NCI-H2029 treated with DMSO at 0.1 percent for 48 hours (cell line): ENCODE measurements around the gene PCED1B.
"Not testable (repeated sequence)": the region's sequence is repeated elsewhere in the genome, so short reads cannot be mapped to it uniquely, and the experiment has no call there.

Experiments used
- DNase-seq: peaks from one replicate; lab custom pipeline; 2025; lab: John Stamatoyannopoulos, UW

The PCED1B gene

DNA sequence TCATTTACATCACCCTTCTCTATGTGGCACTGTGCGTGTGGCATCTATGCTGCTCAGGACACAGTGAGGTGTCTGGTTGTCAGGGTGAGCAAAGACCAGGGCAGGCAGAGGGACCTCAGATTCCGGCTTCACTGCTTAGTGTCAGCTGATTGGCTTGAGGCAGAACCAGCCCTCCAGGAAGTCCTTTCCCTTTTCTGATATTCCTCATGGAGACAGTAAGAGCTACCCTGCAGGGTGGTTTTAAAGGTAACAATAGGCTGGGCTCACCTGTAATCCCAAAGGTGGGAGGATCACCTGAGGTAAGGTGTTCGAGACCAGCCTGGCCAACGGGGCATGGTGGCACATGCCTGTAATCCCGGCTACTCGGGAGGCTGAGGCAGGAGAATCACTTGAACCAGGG, 129.6 kb downstream of the PCED1B start:
- no peak for DNase-seq

DNA sequence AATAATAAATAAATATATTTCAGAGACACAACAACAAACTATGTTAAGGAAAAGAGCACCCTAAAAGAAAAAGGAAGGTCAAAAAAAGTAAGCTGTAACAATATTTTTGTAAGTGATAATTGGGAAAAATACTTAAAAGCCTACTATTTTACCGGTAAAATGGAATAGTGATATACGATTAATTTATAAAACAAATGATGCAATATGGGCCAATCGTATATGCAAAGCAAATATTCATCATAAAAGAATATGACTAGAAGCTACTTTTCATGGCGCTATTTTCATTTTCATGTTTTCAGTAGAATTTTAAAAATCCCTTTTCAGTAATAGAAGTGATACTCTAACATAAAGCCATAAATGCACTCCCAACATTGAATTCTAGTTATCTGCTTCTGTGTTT, 131.4 kb downstream of the PCED1B start:
- DNase-seq, result no peak

DNA sequence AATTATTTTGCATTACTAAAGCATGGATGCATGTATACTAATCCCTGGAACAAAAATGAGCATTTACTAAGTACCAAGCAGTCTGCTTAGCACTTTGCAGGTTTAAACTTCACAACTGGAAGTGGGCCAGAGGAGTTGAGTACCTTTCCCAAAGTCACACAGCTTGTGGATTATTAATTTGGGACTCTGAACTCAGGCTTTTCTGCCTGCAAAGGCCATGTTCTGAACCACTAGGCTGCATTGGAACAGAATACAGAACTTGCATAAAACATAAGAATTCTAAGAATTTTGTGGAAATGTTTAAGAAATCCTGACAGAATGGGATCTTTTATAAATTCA, 133.2 kb downstream of the PCED1B start:
- DNase-seq, result no peak

DNA sequence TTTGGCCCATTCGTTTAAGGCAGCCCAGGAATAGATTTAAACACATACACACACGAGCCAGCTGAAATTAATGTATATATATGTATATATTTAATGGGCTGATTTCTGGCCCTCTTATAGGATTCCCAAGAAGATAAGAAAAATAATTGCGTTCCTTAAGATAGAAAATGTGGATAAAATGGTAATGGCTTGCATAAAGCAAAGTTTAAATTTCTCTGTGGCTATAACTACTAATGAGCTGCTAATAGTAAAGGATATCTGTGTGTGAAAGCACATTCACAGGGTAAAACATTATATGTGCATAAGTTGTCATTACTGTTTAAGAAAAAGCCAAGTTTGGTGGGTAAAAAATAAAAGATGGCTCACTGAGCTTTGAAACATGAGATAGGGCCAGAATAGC, 134.0 kb downstream of the PCED1B start:
- DNase-seq, result no peak

DNA sequence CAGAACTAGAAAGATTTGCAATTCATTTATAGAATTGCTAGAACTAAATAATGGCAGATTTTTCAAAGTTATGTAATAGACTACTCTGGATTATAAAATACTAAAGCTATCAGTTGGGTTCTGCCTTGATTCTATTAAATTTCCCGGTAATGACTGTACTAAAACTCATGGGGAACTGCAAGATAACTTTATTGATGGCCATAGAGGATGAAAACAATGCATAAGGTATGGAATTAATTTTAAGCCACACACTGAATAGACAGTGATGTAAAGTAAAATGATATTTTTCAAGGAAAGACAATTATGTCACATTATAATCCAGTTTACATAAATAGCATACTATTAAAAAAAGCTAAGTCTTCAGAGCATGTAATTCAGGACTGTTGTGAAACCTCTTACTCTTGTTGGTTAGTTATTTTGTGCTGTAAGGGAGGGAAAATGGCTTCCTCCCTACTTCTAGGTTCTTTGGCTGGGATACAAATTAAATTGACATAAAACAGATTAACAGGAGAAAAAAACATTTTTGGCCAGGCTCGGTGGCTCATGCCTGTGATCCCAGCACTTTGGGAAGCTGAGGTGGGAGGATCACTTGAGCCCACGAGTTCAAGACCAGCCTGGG, 134.7 kb downstream of the PCED1B start:
- no peak for DNase-seq

DNA sequence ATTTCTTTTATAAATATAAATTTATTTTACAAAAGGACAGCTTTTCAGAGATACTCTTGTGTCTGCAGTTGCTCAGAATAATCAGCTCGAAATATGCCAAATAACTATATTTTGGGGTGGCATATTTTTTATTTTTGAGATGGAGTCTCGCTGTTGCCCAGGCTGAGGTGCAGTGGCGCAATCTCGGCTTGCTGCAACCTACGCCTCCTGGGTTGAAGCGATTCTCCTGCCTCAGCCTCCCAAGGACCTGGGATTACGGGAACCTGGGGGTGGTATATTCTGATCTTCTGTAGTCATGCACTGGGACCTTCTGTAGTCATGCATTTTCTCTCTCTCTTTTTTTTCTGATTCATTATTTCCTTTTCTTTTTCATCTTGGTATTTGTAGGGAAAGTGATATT, 135.3 kb downstream of the PCED1B start:
- DNase-seq, result no peak

DNA sequence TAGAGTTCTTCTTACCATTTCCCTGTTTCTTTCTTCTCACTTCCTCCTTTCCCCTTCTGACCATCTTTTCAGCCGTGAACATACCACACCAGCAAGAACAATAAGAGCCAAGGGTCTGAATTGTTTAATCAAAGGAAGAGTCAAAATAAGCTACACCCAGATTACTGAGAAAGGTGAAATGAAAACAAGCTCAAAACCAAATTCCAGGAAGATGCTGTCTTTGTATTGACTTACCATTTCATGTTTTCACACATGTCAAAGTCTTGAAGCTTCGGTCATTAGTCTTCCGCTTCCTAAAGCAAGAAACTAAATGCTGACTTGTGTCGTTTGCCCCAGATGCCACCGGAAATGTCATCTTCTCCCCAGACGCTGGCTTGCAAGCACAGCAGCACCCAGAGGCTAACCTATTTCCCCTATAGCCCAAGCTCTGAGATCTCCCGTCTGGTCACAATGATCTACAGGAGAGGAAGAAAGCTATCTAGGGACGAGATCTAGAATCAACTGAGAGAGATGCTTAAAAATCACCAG, 136.8 kb downstream of the PCED1B start:
- DNase-seq, result no peak

DNA sequence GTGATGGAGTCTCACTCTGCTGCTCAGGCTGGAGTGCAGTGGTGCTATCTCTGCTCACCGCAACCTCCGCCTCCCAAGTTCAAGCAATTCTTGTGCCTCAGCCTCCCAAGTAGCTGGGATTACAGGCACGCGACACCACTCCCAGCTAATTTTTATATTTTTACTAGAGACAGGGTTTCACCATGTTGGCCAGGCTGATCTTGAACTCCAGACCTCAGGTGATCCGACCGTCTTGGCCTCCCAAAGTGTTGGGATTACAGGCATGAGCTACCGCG, 138.1 kb downstream of the PCED1B start:
- not testable (repeated sequence) for DNase-seq

DNA sequence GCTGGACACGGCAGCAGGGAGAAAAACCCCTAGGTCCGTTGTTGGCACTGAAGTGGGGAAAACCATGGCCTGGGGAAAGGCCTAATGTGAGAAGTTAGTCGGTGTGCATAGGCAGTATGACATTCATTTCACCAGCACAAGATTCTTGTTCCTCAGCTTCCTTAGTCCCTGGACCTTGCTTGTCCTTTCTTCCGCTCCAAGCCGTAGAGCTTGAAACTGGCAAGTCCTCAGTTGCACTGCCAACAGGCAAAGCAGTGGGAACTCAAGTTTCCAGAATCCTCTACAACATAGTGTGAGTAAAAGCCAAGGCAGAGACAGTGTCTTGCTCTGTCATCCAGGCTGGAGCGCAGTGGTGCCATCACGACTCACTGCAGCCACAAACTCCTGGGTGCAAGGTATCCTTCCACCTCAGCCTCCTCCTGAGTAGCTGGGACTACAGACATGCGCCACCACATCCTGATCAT, 138.8 kb downstream of the PCED1B start:
- DNase-seq, result no peak

DNA sequence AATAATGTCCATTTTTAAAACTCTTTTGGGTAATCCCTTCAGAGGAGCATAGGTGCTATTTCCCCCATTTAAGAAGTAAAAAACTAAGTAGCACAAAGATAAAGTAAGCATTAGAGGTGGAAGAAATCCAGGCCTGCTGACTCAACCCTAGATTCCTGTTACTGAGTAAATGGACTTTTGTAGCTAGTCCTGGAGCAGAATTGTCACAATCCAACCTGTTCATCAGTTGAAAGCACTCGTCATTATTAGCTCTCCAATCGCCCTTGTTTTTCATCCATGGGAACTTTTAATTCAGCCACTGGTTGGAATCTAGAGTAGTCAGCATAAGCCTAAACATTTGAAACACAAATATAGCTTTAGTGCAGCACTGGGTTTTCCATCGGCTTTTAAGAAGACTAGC, 139.8 kb downstream of the PCED1B start:
- no peak for DNase-seq

DNA sequence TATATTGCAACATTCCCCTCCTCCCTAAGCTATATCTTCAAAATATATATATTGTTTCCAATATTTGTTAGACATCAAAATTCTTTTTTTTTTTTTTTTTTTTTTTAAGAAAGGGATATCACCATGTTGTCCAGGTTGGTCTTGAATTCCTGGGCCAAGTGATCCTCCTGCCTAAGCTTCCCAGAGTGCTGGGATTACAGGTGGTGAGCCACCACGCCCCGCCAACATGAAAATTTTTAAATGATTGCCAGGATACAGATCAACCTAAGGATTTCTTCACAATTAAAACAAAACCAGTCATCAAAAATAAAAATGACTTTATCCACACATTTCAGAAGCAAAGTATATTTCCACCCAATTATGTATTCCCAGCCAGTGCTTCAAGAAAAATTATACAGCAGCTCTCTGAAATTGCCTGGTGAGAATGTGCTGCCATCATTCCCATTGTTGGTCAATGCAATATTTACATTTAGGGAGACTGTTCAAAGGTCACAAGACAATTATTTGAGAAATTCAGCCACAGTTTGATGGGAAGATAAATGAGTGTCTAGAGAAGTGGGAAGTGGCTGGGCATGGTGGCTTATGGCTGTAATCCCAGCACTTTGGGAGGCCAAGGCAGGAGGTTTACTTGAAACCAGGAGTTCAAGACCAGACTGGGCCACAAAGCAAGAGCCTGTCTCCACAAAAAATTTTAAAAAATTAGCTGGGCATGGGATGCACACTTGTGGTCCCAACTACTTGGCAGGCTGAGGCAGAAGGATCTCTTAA, 142.0 kb downstream of the PCED1B start:
- DNase-seq, result no peak

DNA sequence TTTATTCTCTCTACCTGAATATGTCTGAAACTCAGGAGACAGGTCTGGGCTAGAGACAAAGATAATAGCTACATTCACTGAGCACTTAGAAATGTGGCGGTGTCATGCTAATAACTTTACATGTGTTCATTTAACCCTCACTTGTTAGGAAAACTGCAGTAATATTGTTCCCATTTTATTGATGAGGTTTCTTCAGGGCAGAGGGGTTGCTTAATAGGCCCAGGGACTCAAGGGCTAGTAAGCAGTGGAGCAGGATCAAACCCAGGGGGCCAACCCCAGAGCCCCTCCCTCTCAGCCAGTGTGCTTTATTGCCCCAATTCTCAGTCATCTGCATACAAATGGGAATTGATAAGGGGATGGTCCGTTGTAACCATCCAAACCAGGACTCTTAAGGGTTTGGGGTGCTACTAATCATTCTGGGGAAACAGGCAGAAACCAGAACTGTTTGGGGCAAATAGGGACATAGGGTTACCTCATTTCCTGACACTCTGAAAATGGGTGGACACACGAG, 143.2 kb downstream of the PCED1B start:
- DNase-seq, result no peak

DNA sequence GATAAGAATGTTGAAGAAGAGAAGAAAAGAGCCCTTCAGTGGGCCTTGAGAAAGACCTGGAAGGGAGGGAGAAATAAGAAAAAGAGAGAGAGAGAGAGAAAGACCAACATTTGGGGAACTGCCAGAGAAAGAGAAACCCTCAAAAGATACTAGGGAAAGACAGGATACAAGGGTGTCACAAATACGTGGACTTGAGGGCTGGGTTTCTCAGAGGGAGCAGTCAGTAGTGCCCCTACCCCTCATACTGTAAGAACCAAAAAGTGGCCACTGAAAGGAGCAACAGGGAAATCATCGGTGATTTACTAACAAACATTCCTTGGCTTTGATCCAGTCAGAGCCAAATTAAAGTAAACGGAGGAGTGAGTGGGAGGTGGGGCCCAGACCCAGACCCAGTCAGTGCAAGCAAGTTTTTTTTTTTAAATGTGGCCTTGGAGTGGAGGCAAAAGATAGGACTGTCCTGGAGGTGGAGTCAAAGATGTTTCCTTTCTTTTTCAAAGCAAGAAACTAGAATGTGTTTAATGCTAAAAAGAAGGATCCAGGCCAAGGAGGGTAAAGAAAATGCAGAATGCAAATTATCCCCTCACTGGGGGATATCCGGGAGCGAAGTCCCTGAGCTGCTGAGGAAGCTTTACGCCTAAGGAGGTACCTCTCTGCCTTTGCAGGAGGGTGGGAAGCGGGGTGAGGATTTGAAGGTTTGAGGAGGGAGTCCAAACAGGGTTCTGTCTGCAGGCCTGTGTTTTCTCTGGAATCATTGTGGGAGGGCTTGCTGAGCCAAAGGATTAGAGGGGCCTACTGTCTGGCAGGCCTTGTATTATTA, 143.8 kb downstream of the PCED1B start:
- peak; percentile 4 for DNase-seq

DNA sequence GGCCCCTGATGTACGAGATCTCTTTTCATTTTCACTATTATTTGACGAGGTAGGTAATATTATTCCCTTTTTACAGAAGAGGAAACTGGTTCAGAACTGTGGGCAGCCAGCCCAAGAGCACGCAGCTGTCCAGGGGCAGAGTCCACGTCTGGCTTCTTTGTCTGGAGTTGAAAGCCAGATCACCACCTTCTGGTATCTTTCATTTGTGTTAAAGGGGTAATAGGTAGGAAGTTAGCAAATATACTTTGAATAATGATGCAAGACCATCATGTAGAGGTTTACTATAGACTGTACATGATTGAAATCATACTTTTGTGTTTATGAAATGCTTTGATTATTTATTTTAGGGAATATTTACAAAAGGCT, 144.4 kb downstream of the PCED1B start:
- peak; percentile 23 for DNase-seq

DNA sequence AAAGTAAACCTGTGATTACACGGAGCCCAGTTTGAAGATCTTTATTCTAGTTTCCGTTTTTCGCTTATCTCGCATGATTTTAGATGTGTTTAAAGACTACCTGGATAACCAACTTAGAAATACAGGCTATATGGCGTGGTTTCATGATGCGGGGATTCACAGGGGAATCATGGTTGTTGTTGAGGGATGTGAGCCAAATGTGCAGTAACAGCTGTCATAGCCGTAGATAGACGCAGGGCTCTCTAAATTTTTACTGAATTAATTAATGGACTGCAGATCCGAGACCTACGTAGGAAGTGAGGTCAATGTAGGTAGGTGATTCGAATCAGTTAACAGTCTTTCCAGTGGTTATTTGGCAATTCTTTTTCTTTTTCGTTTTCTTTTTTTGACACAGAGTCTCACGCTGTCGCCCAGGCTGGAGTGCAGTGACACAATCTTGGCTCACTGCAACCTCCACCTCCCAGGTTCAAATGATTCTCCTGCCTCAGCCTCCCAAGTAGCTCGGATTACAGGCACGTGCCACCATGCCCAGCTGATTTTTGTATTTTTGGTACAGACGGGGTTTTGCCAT, 145.2 kb downstream of the PCED1B start:
- no peak for DNase-seq

DNA sequence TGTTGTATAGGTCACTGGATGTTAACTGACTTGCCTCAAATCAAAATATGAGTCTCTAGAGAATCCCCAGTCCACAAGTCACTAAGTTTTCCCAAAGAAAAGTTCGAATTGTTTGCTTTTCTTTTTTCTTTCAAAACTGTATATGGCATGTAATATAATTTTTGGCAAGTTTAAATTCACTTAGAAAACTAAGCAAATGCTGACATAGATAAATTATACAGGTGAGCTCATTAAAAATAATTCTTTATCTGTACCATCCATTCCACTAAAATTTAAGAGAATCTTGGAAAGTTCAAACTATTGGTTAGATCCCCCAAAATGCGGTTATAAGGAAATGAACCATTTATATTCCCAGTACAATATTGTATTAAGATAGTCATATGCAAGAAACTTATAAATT, 145.9 kb downstream of the PCED1B start:
- no peak for DNase-seq

DNA sequence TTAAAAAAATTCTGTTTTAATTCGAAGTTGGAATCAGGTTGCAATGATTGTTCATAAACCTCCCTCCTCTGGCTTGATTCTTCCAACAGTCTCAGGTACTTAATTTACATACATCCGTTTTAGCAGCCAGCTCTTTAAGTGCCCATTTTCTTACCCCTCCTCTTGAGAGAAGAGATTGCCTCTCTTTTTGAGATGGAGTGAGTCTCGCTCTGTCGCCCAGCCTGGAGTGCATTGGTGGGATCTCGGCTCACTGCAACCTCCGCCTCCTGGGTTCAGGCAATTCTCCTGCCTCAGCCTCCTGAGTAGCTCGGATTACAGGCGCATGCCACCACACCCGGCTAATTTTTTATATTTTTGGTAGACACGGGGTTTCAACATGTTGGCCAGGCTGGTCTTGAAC, 146.8 kb downstream of the PCED1B start:
- DNase-seq, result no peak

DNA sequence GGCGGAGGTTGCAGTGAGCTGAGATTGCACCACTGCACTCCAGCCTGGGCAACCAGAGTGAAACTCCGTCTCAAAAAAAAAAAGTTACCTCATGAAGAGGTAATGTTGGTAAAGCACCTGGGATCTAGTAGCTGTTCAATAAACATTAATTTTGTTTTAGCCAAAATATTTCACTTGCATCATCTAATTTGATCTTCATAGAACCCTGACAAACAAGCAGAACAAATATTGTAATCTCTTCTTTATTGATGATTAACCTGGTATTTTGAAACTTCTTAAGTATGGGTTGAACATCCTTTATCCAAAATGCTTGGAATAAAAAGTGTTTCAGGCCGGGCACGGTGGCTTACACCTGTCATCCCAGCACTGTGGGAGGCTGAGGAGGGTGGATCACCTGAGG, 149.4 kb downstream of the PCED1B start:
- DNase-seq, result no peak

DNA sequence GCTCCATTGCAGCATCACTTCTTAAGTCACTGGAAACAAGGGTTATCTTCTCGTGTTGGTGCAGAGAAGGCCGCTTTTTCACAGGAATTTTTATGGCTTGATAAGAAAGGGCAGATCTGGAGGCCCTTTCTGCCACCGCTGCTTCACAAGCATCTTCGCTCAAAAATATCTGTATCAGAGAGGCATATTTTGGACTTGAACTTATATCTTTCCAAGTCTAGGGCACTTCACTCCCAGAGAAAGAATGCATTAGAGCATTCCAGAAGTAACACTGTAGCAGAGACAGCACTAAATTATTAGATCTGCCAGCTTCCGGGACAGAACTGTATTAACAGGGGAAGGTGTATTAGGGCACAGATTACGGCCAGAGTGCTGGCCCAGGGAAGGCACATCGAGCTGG, 152.0 kb downstream of the PCED1B start:
- no peak for DNase-seq

DNA sequence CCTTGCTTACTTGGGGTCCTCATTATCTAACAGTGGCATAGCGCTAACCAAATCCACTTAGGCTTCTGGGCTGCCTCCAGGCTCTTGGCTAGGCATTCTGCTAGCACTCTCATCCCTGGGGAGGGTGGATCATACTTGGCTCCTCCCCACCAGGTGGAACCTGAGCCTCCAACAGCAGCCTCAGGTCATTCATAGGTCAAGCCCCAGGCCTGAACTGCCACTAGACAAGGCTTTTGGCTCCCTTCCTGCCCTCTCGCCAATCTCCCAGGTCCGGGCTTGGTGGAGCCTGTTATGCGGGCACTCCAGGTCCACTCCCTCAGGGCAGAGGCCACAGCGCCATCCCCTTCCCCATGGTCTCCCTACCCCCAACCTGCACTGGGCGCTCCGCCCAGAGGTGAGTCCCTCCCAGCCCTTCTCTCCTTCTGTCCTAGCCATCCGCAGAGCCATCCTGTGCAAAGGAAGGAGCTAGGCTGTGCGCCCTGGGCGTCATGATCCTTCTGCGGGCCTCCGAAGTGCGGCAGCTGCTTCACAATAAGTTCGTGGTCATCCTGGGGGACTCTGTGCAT, 155.2 kb downstream of the PCED1B start:
- peak; percentile 26 for DNase-seq

DNA sequence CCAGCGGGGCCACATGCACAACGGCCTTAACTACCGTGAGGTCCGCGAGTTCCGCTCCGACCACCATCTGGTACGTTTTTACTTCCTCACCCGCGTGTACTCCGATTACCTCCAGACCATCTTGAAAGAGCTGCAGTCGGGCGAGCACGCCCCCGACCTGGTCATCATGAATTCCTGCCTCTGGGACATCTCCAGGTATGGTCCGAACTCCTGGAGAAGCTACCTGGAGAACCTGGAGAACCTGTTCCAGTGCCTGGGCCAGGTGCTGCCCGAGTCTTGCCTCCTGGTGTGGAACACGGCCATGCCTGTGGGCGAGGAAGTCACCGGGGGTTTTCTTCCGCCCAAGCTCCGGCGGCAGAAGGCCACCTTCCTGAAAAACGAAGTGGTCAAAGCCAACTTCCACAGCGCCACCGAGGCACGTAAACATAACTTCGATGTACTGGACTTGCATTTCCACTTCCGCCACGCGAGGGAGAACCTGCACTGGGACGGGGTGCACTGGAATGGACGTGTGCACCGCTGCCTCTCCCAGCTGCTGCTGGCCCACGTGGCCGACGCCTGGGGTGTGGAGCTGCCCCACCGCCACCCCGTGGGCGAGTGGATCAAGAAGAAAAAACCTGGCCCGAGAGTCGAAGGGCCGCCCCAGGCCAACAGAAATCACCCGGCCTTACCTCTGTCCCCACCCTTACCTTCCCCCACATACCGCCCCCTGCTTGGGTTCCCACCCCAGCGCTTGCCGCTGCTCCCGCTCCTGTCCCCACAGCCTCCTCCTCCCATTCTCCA, 156.0 kb downstream of the PCED1B start:
- no peak for DNase-seq
